HG02981 (cell line): ENCODE measurements around the gene CYB561.
"Not testable (repeated sequence)": the region's sequence is repeated elsewhere in the genome, so short reads cannot be mapped to it uniquely, and the experiment has no call there.

ENCODE experiments used
- ATAC-seq: cut with Tn5 transposase; IDR thresholded peaks from one replicate; pipeline ENCODE4 v1.9.1; 2021; ENCODE audit warnings: mild to moderate bottlenecking, moderate library complexity; ENCODE audit not compliant: unreplicated experiment

Gene CYB561

GRCh38 chr17:63479495-63480184, 33.5 kb upstream of the CYB561 start:
- no peak for ATAC-seq

GRCh38 chr17:63478814-63479494, 32.8 kb upstream of the CYB561 start:
- peak; percentile 70 for ATAC-seq

- ATAC-seq, result no peak
These were observed 31.7 kb upstream of the CYB561 start for GRCh38 chr17:63477480-63478440.

GRCh38 chr17:63476854-63477479, 30.9 kb upstream of the CYB561 start, which contains the start of gene ACE:
ACE (plus strand) TSS chr17:63477061; CDS start chr17:63477095, 34 bp downstream.
- ATAC-seq, result peak; percentile 37

- no peak for ATAC-seq
These were observed 30.4 kb upstream of the CYB561 start for GRCh38 chr17:63476459-63476853.

GRCh38 chr17:63475491-63476412, 29.6 kb upstream of the CYB561 start:
- ATAC-seq, result no peak

- ATAC-seq, result no peak
These were observed 28.7 kb upstream of the CYB561 start for GRCh38 chr17:63474586-63475460.

- ATAC-seq, result no peak
These were observed 28.1 kb upstream of the CYB561 start for GRCh38 chr17:63474174-63474573.

GRCh38 chr17:63468099-63468498, 22.0 kb upstream of the CYB561 start:
- ATAC-seq, result not testable (repeated sequence)

GRCh38 chr17:63464691-63465236, 18.7 kb upstream of the CYB561 start:
- ATAC-seq, result no peak

GRCh38 chr17:63463771-63464170, 17.7 kb upstream of the CYB561 start:
- ATAC-seq, result no peak

- ATAC-seq, result no peak
These were observed 13.9 kb upstream of the CYB561 start for GRCh38 chr17:63460018-63460417.

GRCh38 chr17:63458478-63458877, 12.4 kb upstream of the CYB561 start:
- ATAC-seq, result no peak

- no peak for ATAC-seq
These were observed 9.3 kb upstream of the CYB561 start for GRCh38 chr17:63455417-63455816.

GRCh38 chr17:63454915-63455314, 8.8 kb upstream of the CYB561 start:
- no peak for ATAC-seq

- not testable (repeated sequence) for ATAC-seq
These were observed 8.3 kb upstream of the CYB561 start for GRCh38 chr17:63454357-63454756.

GRCh38 chr17:63452962-63453551, 7.0 kb upstream of the CYB561 start:
- ATAC-seq, result no peak
